GM18870 (cell line): ENCODE data around the gene MPC1.

ENCODE experiments used
- ATAC-seq: cut with Tn5 transposase; IDR thresholded peaks from one replicate; pipeline ENCODE4 v1.9.1; 2021; ENCODE audit warnings: moderate library complexity; ENCODE audit not compliant: unreplicated experiment

Gene MPC1

GRCh38 chr6:166382933-166383801 lies at the start of gene MPC1:
TSS of gene MPC1 (minus strand) at chr6:166382940. CDS start at chr6:166382876, 64 bp downstream.
- ATAC-seq: peak; percentile 76

- no peak for ATAC-seq
Measured at GRCh38 chr6:166430269-166430668, 47.5 kb upstream of the MPC1 start.

GRCh38 chr6:166424431-166424830 lies 41.7 kb upstream of the MPC1 start:
- no peak for ATAC-seq

- ATAC-seq: no peak
Measured at GRCh38 chr6:166423781-166424180, 41.0 kb upstream of the MPC1 start.

GRCh38 chr6:166423051-166423745 lies 40.5 kb upstream of the MPC1 start:
- no peak for ATAC-seq

- no peak for ATAC-seq
Measured at GRCh38 chr6:166422201-166422940, 39.6 kb upstream of the MPC1 start.

- ATAC-seq: no peak
Measured at GRCh38 chr6:166420351-166420750, 37.6 kb upstream of the MPC1 start.

GRCh38 chr6:166419717-166420116 lies 37.0 kb upstream of the MPC1 start:
- no peak for ATAC-seq

GRCh38 chr6:166419286-166419685 lies 36.5 kb upstream of the MPC1 start:
- ATAC-seq: peak; percentile 98

GRCh38 chr6:166418691-166419143 lies 36.0 kb upstream of the MPC1 start:
- no peak for ATAC-seq

- ATAC-seq: no peak
Measured at GRCh38 chr6:166417285-166417691, 34.5 kb upstream of the MPC1 start.

- ATAC-seq: no peak
Measured at GRCh38 chr6:166415833-166416347, 33.1 kb upstream of the MPC1 start.

- no peak for ATAC-seq
Measured at GRCh38 chr6:166415306-166415705, 32.6 kb upstream of the MPC1 start.

GRCh38 chr6:166413491-166413951 lies 30.8 kb upstream of the MPC1 start:
- ATAC-seq: no peak

- ATAC-seq: no peak
Measured at GRCh38 chr6:166412911-166413384, 30.2 kb upstream of the MPC1 start.

- no peak for ATAC-seq
Measured at GRCh38 chr6:166412156-166412910, 29.6 kb upstream of the MPC1 start.

GRCh38 chr6:166411721-166412151 lies 29.0 kb upstream of the MPC1 start:
- ATAC-seq: no peak

- no peak for ATAC-seq
Measured at GRCh38 chr6:166411271-166411670, 28.5 kb upstream of the MPC1 start.

GRCh38 chr6:166410426-166410935 lies 27.7 kb upstream of the MPC1 start:
- no peak for ATAC-seq
